GM12874 (cell line): ENCODE data around the gene MRFAP1.

Experiments
- CTCF ChIP-seq: IDR thresholded peaks from 2 replicates; pipeline ENCODE4 v1.5.1; 2011; ENCODE audit warnings: low read depth, mild to moderate bottlenecking, control low read depth, low read length, moderate library complexity; ENCODE audit not compliant: insufficient read depth

The MRFAP1 gene

GRCh38 chr4:6657242-6658208 is 17.0 kb downstream of the MRFAP1 start:
- no peak for TF ChIP-seq CTCF

- no peak for TF ChIP-seq CTCF
These were observed 17.7 kb downstream of the MRFAP1 start for GRCh38 chr4:6658209-6658595.

- TF ChIP-seq CTCF, result no peak
These were observed 18.2 kb downstream of the MRFAP1 start for GRCh38 chr4:6658597-6659075.

- TF ChIP-seq CTCF, result no peak
These were observed 19.4 kb downstream of the MRFAP1 start for GRCh38 chr4:6659897-6660296.

- TF ChIP-seq CTCF, result no peak
These were observed 19.9 kb downstream of the MRFAP1 start for GRCh38 chr4:6660430-6660829.

GRCh38 chr4:6662591-6662990 is 22.1 kb downstream of the MRFAP1 start:
- TF ChIP-seq CTCF, result no peak

GRCh38 chr4:6663596-6664393 is 23.3 kb downstream of the MRFAP1 start:
- no peak for TF ChIP-seq CTCF
